Upper lobe of left lung (tissue), 4 donors: ENCODE results near the gene SNHG17.
"Not testable (repeated sequence)": the region's sequence is repeated elsewhere in the genome, so short reads cannot be mapped to it uniquely, and the experiment has no call there.

Experiments
- EP300 ChIP-seq, 4 donors: sonication (generic); formaldehyde crosslinking; IDR thresholded peaks; one replicate each; pipeline ENCODE4 v1.5.1; 2017; ENCODE audit warnings: antibody characterized with exemption in 4 of 4, control low read depth in 2 of 4
- POLR2A ChIP-seq, 4 donors: fragments of 450-650 bp; IDR thresholded peaks; one replicate each; pipeline ENCODE4 v1.5.1; 2016 to 2017; ENCODE audit warnings: antibody characterized with exemption in 4 of 4, mild to moderate bottlenecking in 2 of 4
- TF ChIP-seq, protein P1 (sequence below), 6 experiments: fragments of 450-650 bp in 4 of 6; fragments of 200-600 bp in 2 of 6; sonication (generic) in 2 of 6; IDR thresholded peaks; one replicate each; pipeline ENCODE4 v1.5.1; 2016 to 2019; ENCODE audit warnings: antibody characterized with exemption in 6 of 6

DNA sequence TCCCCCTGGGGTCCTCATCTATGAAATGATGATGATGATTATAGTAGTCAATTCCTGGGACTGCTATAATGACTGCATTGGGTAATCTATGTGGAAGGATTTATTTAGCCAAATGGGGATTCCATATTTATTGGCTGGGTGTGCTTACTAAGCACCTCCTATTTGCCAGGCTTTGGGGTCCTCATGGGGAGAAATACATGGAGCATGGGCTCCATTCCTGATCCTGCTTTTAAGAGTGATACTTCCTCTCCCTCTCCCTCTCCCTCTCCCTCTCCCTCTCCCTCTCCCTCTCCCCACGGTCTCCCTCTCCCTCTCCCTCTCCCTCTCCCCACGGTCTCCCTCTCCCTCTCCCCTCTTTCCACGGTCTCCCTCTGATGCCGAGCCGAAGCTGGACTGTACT is 57.3 kb downstream of the SNHG17 start:
- TF ChIP-seq, protein P1, sequence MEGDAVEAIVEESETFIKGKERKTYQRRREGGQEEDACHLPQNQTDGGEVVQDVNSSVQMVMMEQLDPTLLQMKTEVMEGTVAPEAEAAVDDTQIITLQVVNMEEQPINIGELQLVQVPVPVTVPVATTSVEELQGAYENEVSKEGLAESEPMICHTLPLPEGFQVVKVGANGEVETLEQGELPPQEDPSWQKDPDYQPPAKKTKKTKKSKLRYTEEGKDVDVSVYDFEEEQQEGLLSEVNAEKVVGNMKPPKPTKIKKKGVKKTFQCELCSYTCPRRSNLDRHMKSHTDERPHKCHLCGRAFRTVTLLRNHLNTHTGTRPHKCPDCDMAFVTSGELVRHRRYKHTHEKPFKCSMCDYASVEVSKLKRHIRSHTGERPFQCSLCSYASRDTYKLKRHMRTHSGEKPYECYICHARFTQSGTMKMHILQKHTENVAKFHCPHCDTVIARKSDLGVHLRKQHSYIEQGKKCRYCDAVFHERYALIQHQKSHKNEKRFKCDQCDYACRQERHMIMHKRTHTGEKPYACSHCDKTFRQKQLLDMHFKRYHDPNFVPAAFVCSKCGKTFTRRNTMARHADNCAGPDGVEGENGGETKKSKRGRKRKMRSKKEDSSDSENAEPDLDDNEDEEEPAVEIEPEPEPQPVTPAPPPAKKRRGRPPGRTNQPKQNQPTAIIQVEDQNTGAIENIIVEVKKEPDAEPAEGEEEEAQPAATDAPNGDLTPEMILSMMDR (IDR thresholded peaks at IDR 0.05), result not testable (repeated sequence)
- not testable (repeated sequence) for TF ChIP-seq POLR2A, EP300 (IDR thresholded peaks at IDR 0.05)
